Neural progenitor cell (in vitro differentiated cells): Measurements from ENCODE around the gene NAALADL1. TPM values are rescaled to one million over a fixed set of nuclear protein-coding genes. Genes with fewer than 3 reads are reported as not detected.

ENCODE experiments used
- DNase-seq: peaks from one replicate; pipeline ENCODE4 v3.0.0-alpha.2; 2016; ENCODE audit warnings: low spot score
- H2AFZ ChIP-seq: fragments of 200-600 bp; sonication (generic); replicated peaks from 2 replicates; pipeline ENCODE4 v1.6.1; 2016; ENCODE audit warnings: antibody characterized with exemption
- H3F3A ChIP-seq: fragments of 200-600 bp; sonication (generic); 2 replicates; pipeline ENCODE4 v1.6.1; 2016; ENCODE audit warnings: antibody characterized with exemption, low read depth
- H3K27ac ChIP-seq: fragments of 200-600 bp; sonication (generic); 2 replicates; pipeline ENCODE4 v1.5.1; 2016; ENCODE audit warnings: mild to moderate bottlenecking
- H3K27me3 ChIP-seq: fragments of 200-600 bp; sonication (generic); 2 replicates; pipeline ENCODE4 v1.6.1; 2016; ENCODE audit warnings: mild to moderate bottlenecking, moderate library complexity
- H3K36me3 ChIP-seq: fragments of 200-600 bp; sonication (generic); 2 replicates; pipeline ENCODE4 v1.5.1; 2016
- H3K4me1 ChIP-seq: fragments of 200-600 bp; sonication (generic); 2 replicates; pipeline ENCODE4 v1.6.1; 2016; ENCODE audit warnings: mixed run types
- H3K4me2 ChIP-seq: fragments of 200-600 bp; sonication (generic); 2 replicates; pipeline ENCODE4 v1.6.1; 2016
- H3K4me3 ChIP-seq: fragments of 200-600 bp; sonication (generic); 2 replicates; pipeline ENCODE4 v1.5.1; 2016
- H3K79me2 ChIP-seq: fragments of 200-600 bp; sonication (generic); 2 replicates; pipeline ENCODE4 v1.6.1; 2016; ENCODE audit warnings: low read depth
- H3K9ac ChIP-seq: fragments of 200-600 bp; sonication (generic); 2 replicates; pipeline ENCODE4 v1.6.1; 2016
- H3K9me3 ChIP-seq: fragments of 200-600 bp; sonication (generic); 2 replicates; pipeline ENCODE4 v1.5.1; 2016; ENCODE audit warnings: low read depth
- H4K20me1 ChIP-seq: fragments of 200-600 bp; sonication (generic); 2 replicates; pipeline ENCODE4 v1.6.1; 2016; ENCODE audit warnings: low read depth
- H3K27ac Mint-ChIP-seq: 3 replicates; pipeline ENCODE4 v1.8.0; 2021; ENCODE audit warnings: mixed read lengths
- H3K27me3 Mint-ChIP-seq: 2 replicates; pipeline ENCODE4 v1.8.0; 2022; ENCODE audit warnings: low read depth, mild to moderate bottlenecking, inconsistent platforms, moderate library complexity, mixed read lengths; ENCODE audit not compliant: insufficient read depth
- H3K36me3 Mint-ChIP-seq: 3 replicates; pipeline ENCODE4 v1.8.0; 2021; ENCODE audit warnings: mixed read lengths
- H3K4me1 Mint-ChIP-seq: 3 replicates; pipeline ENCODE4 v1.8.0; 2021; ENCODE audit warnings: mixed read lengths
- H3K4me3 Mint-ChIP-seq: 3 replicates; pipeline ENCODE4 v1.8.0; 2021; ENCODE audit warnings: mild to moderate bottlenecking, moderate library complexity, mixed read lengths
- H3K9me3 Mint-ChIP-seq: 3 replicates; pipeline ENCODE4 v1.8.0; 2020; ENCODE audit warnings: mixed read lengths
- CTCF ChIP-seq: fragments of 200-600 bp; sonication (generic); IDR thresholded peaks from 2 replicates; pipeline ENCODE4 v1.5.1; 2017; ENCODE audit warnings: antibody characterized with exemption, mild to moderate bottlenecking
- EZH2 ChIP-seq: fragments of 200-600 bp; sonication (generic); IDR thresholded peaks from 2 replicates; pipeline ENCODE4 v1.6.1; 2017; ENCODE audit warnings: antibody characterized with exemption, mild to moderate bottlenecking, moderate library complexity
- EZH2phosphoT487 ChIP-seq: fragments of 200-600 bp; sonication (generic); IDR thresholded peaks from 2 replicates; pipeline ENCODE4 v1.6.1; 2017; ENCODE audit warnings: antibody characterized with exemption
- total RNA-seq: library from RNA; depleted of rRNA; stranded (reverse); fragments of >200 nt; gene quantifications from 2 replicates; pipeline ENCODE4 v1.2.3, GENCODE V29; 2015; ENCODE audit warnings: low replicate concordance

The NAALADL1 gene
- total RNA-seq, 1 donor from 2014 or later: 0.80 TPM

GRCh38 chr11:65021509-65021908 lies 36.8 kb downstream of the NAALADL1 start:
- Histone ChIP-seq H3K27me3 (no peaks in the 10 kb centered on the region), H3K4me1 (no peaks in the 10 kb centered on the region), H3K79me2 (peaks cover 1% of the 10 kb centered on the region), H3F3A (no peaks in the 10 kb centered on the region), H3K9ac (no peak overlapping the region), H3K36me3 (no peaks in the 10 kb centered on the region), H4K20me1 (no peaks in the 10 kb centered on the region), H3K4me2 (no peak overlapping the region), H3K4me3 (no peak overlapping the region), H2AFZ (no peak overlapping the region), H3K9me3 (no peaks in the 10 kb centered on the region), H3K27ac (no peak overlapping the region)
- Mint-ChIP-seq H3K9me3 (no peaks in the 10 kb centered on the region), H3K4me3 (no peak overlapping the region), H3K27me3 (peaks cover 2% of the 10 kb centered on the region), H3K27ac (no peak overlapping the region), H3K36me3 (peaks cover 18% of the 10 kb centered on the region), H3K4me1 (no peaks in the 10 kb centered on the region)
- no peak for DNase-seq
- TF ChIP-seq CTCF: no peak
- no peak for TF ChIP-seq EZH2
- TF ChIP-seq EZH2phosphoT487: no peak

- Histone ChIP-seq H3K9me3 (no peaks in the 10 kb centered on the region), H3K27ac (no peak overlapping the region), H3K9ac (no peak overlapping the region), H3K36me3 (no peaks in the 10 kb centered on the region), H4K20me1 (no peaks in the 10 kb centered on the region), H2AFZ (no peak overlapping the region), H3F3A (no peaks in the 10 kb centered on the region), H3K4me1 (no peaks in the 10 kb centered on the region), H3K4me3 (no peak overlapping the region), H3K4me2 (no peak overlapping the region), H3K79me2 (peaks cover 6% of the 10 kb centered on the region), H3K27me3 (no peaks in the 10 kb centered on the region)
- Mint-ChIP-seq H3K9me3 (no peaks in the 10 kb centered on the region), H3K4me1 (no peaks in the 10 kb centered on the region), H3K4me3 (no peak overlapping the region), H3K27me3 (peaks cover 2% of the 10 kb centered on the region), H3K27ac (no peak overlapping the region), H3K36me3 (peaks cover 22% of the 10 kb centered on the region)
- TF ChIP-seq CTCF: no peak
- no peak for TF ChIP-seq EZH2
- no peak for TF ChIP-seq EZH2phosphoT487
- no peak for DNase-seq
Measured at GRCh38 chr11:65021003-65021402, 37.4 kb downstream of the NAALADL1 start.

- peaks cover 5% of the 10 kb centered on the region for H3K4me1 Mint-ChIP-seq
- no peaks in the 10 kb centered on the region for H3K9me3 Mint-ChIP-seq
- DNase-seq: no peak
Measured at GRCh38 chr11:65019824-65020223, 38.5 kb downstream of the NAALADL1 start.

More at GRCh38 chr11:65019824-65020223, 38.5 kb downstream of the NAALADL1 start:
- Mint-ChIP-seq H3K27me3 (peaks cover 2% of the 10 kb centered on the region), H3K4me3 (no peak overlapping the region), H3K27ac (no peak overlapping the region), H3K36me3 (peaks cover 24% of the 10 kb centered on the region)
- no peak overlapping the region for H2AFZ ChIP-seq
- H4K20me1 ChIP-seq: no peaks in the 10 kb centered on the region
- no peak overlapping the region for H3K27ac ChIP-seq
- H3K4me1 ChIP-seq: no peaks in the 10 kb centered on the region
- H3K9me3 ChIP-seq: no peaks in the 10 kb centered on the region
- H3F3A ChIP-seq: peaks cover 3% of the 10 kb centered on the region
- H3K36me3 ChIP-seq: no peaks in the 10 kb centered on the region
- H3K9ac ChIP-seq: no peak overlapping the region
- peaks cover 18% of the 10 kb centered on the region for H3K79me2 ChIP-seq
- no peak overlapping the region for H3K4me3 ChIP-seq
- TF ChIP-seq EZH2: no peak
- TF ChIP-seq CTCF: no peak
- no peaks in the 10 kb centered on the region for H3K27me3 ChIP-seq
- no peak overlapping the region for H3K4me2 ChIP-seq
